Measurements from ENCODE around the gene BMP6.

DNA sequence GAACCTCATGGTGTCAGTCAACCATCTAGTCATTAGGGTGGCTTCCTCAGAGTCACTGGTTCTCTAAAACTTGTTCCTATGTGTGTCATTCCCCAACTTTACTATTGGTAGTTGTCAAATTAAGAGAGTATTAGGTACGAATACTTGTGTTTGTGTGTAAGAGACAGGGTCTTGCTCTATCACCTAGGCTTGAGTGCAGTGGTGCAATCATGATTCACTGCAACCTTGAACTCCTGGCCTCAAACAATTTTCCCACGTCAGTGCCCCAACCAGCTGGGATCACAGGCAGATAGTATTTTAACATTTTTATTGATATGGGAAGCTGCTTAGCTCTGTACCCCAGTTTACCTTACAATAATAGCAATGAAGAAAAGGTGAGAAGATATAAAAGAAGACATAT lies 50.6 kb downstream of the BMP6 start:
- TF ChIP-seq, protein P1, sequence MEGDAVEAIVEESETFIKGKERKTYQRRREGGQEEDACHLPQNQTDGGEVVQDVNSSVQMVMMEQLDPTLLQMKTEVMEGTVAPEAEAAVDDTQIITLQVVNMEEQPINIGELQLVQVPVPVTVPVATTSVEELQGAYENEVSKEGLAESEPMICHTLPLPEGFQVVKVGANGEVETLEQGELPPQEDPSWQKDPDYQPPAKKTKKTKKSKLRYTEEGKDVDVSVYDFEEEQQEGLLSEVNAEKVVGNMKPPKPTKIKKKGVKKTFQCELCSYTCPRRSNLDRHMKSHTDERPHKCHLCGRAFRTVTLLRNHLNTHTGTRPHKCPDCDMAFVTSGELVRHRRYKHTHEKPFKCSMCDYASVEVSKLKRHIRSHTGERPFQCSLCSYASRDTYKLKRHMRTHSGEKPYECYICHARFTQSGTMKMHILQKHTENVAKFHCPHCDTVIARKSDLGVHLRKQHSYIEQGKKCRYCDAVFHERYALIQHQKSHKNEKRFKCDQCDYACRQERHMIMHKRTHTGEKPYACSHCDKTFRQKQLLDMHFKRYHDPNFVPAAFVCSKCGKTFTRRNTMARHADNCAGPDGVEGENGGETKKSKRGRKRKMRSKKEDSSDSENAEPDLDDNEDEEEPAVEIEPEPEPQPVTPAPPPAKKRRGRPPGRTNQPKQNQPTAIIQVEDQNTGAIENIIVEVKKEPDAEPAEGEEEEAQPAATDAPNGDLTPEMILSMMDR (IDR thresholded peaks at IDR 0.05): no peak
- TF ChIP-seq POLR2A (IDR thresholded peaks at IDR 0.05): no peak

All from breast epithelium (tissue), 3 donors.